ENCODE results near the gene CDC27. TPM values are rescaled to one million over a fixed set of nuclear protein-coding genes. Genes with fewer than 3 reads are reported as not detected.

CDC27 gene
- total and polyA plus RNA-seq, 2 donors (not counting 1 experiment from before 2014, with no cell fraction given): 20.5 to 90.7 TPM

GRCh38 chr17:47229535-47230443 is 40.7 kb upstream of the CDC27 start:
- H3K27ac ChIP-seq (ENCODE audit: low read length in 2 of 2): no peak overlapping the region
- H3K27me3 ChIP-seq (replicated peaks in 1 of 4; ENCODE audit: control extremely low read depth in 1 of 4, control insufficient read depth in 3 of 4, insufficient read depth in 4 of 4, low read length in 3 of 4): no peaks in the 10 kb centered on the region
- no peaks in the 10 kb centered on the region for H4K20me1 ChIP-seq (ENCODE audit: control insufficient read depth, insufficient read depth, low read length, poor library complexity, severe bottlenecking)
- H3K4me3 ChIP-seq (ENCODE audit: control extremely low read depth in 1 of 5, extremely low read depth in 1 of 5, insufficient read depth in 1 of 5, low read depth in 2 of 5, low read length in 4 of 5): peak overlapping the region; percentile 6 to 42 (median 35)
- peak; percentile 92 for ATAC-seq (ENCODE audit: low read depth)
- no peaks in the 10 kb centered on the region for H3K9me3 Mint-ChIP-seq (ENCODE audit: insufficient read depth)
- DNase-seq: peak; percentile 86
- H3K9ac ChIP-seq (ENCODE audit: low read length): peak overlapping the region; percentile 54
- WGBS (ENCODE audit: insufficient coverage): 13% methylated on average over 12 of the region's 22 CpGs
- H3K79me2 ChIP-seq (ENCODE audit: control insufficient read depth, insufficient read depth, low read length): no peaks in the 10 kb centered on the region
- H2AFZ ChIP-seq (ENCODE audit: insufficient read depth, low read depth, low read length, poor library complexity, severe bottlenecking): peak overlapping the region; percentile 74
- H3K4me1 ChIP-seq (ENCODE audit: control insufficient read depth in 2 of 2, insufficient read depth in 2 of 2, low read length in 2 of 2): peaks cover 22 to 23% of the 10 kb centered on the region in 2 donors
- peak overlapping the region; percentile 57 for H3K27ac Mint-ChIP-seq
- TF ChIP-seq EZH2 (IDR thresholded peaks at IDR 0.05; ENCODE audit: borderline replicate concordance, insufficient read depth, low read depth, low read length, poor library complexity, severe bottlenecking) (no peak), CTCF (IDR thresholded peaks at IDR 0.05) (peak; percentile 97)
- H3K4me2 ChIP-seq (replicated peaks; ENCODE audit: low read depth, low read length, poor library complexity, severe bottlenecking): peak overlapping the region; percentile 72
- no peaks in the 10 kb centered on the region for H3K36me3 ChIP-seq (replicated peaks in 1 of 2; ENCODE audit: control extremely low read depth in 1 of 2, control insufficient read depth in 1 of 2, extremely low read depth in 1 of 2, insufficient read depth in 2 of 2, low read length in 1 of 2)
- H3K9me3 ChIP-seq (ENCODE audit: control extremely low read depth in 1 of 3, control insufficient read depth in 2 of 3, insufficient read depth in 1 of 3, low read length in 2 of 3): no peaks in the 10 kb centered on the region
- CTCF ChIA-PET: interaction anchor here (0.7 to 7.5 kb wide), 25 partner anchors 10 to 390 kb away, joined by 3 to 226 read pairs (median 5); partner anchors contain the start of genes CDC27, EFCAB13, ITGB3 and MYL4
- H3K27me3 Mint-ChIP-seq: no peaks in the 10 kb centered on the region
- H3K4me1 Mint-ChIP-seq: peaks cover 28% of the 10 kb centered on the region
- intact Hi-C loops (cut with micrococcal nuclease): loop anchor here (1.0 kb wide), 3 partner anchors 24 to 386 kb away; partner anchors contain the start of gene ITGB3
- H3K4me3 Mint-ChIP-seq: peak overlapping the region; percentile 77
- POLR2A ChIA-PET: no interaction called here

GRCh38 chr17:47227862-47228261 is 38.8 kb upstream of the CDC27 start:
- 92% methylated on average over 2 of the region's 2 CpGs for WGBS (ENCODE audit: insufficient coverage)
- TF ChIP-seq EZH2 (IDR thresholded peaks at IDR 0.05; ENCODE audit: borderline replicate concordance, insufficient read depth, low read depth, low read length, poor library complexity, severe bottlenecking) (no peak), CTCF (IDR thresholded peaks at IDR 0.05) (no peak)
- H3K27ac ChIP-seq (ENCODE audit: low read length in 2 of 2): no peak overlapping the region
- H3K9ac ChIP-seq (ENCODE audit: low read length): no peak overlapping the region
- no peak overlapping the region for H3K4me2 ChIP-seq (replicated peaks; ENCODE audit: low read depth, low read length, poor library complexity, severe bottlenecking)
- DNase-seq (no peak), ATAC-seq (ENCODE audit: low read depth) (no peak)
- H3K27ac Mint-ChIP-seq: no peak overlapping the region
- peaks cover 0 to 14% (median 0%) of the 10 kb centered on the region in 3 donors for H3K9me3 ChIP-seq (ENCODE audit: control extremely low read depth in 1 of 3, control insufficient read depth in 2 of 3, insufficient read depth in 1 of 3, low read length in 2 of 3)
- no peaks in the 10 kb centered on the region for H3K36me3 ChIP-seq (replicated peaks in 1 of 2; ENCODE audit: control extremely low read depth in 1 of 2, control insufficient read depth in 1 of 2, extremely low read depth in 1 of 2, insufficient read depth in 2 of 2, low read length in 1 of 2)
- no peaks in the 10 kb centered on the region for H3K79me2 ChIP-seq (ENCODE audit: control insufficient read depth, insufficient read depth, low read length)
- H4K20me1 ChIP-seq (ENCODE audit: control insufficient read depth, insufficient read depth, low read length, poor library complexity, severe bottlenecking): no peaks in the 10 kb centered on the region
- peaks cover 28% of the 10 kb centered on the region for H3K4me1 Mint-ChIP-seq
- H2AFZ ChIP-seq (ENCODE audit: insufficient read depth, low read depth, low read length, poor library complexity, severe bottlenecking): no peak overlapping the region
- H3K27me3 ChIP-seq (replicated peaks in 1 of 4; ENCODE audit: control extremely low read depth in 1 of 4, control insufficient read depth in 3 of 4, insufficient read depth in 4 of 4, low read length in 3 of 4): no peaks in the 10 kb centered on the region
- intact Hi-C loops (cut with micrococcal nuclease): no loop called here
- H3K4me3 Mint-ChIP-seq: no peak overlapping the region
- peaks cover 22 to 23% of the 10 kb centered on the region in 2 donors for H3K4me1 ChIP-seq (ENCODE audit: control insufficient read depth in 2 of 2, insufficient read depth in 2 of 2, low read length in 2 of 2)
- no peak overlapping the region for H3K4me3 ChIP-seq (ENCODE audit: control extremely low read depth in 1 of 5, extremely low read depth in 1 of 5, insufficient read depth in 1 of 5, low read depth in 2 of 5, low read length in 4 of 5)
- H3K27me3 Mint-ChIP-seq: no peaks in the 10 kb centered on the region
- no peaks in the 10 kb centered on the region for H3K9me3 Mint-ChIP-seq (ENCODE audit: insufficient read depth)
- POLR2A ChIA-PET: no interaction called here
- CTCF ChIA-PET: interaction anchor here (3.1 to 7.5 kb wide), 4 partner anchors 8 to 95 kb away, joined by 22 to 226 read pairs (median 32); partner anchors contain the start of genes EFCAB13 and ITGB3

Measured in B cell (primary cell).